Cerebellar cortex (tissue), 1 donor: ENCODE data around the gene SYK.

Source experiments
- DNase-seq: peaks from one replicate; pipeline ENCODE4 v3.0.0-alpha.2; 2015; ENCODE audit warnings: low spot score

SYK gene

GRCh38 chr9:90825586-90825985 is 24.0 kb downstream of the SYK start:
- no peak for DNase-seq

GRCh38 chr9:90826326-90827020 is 24.9 kb downstream of the SYK start:
- no peak for DNase-seq

GRCh38 chr9:90827181-90827871 is 25.7 kb downstream of the SYK start:
- no peak for DNase-seq

- DNase-seq, result no peak
Observed at GRCh38 chr9:90830051-90830450, 28.4 kb downstream of the SYK start.

GRCh38 chr9:90830977-90831376 is 29.4 kb downstream of the SYK start:
- no peak for DNase-seq

- no peak for DNase-seq
Observed at GRCh38 chr9:90832261-90832660, 30.6 kb downstream of the SYK start.

- DNase-seq, result peak; percentile 2
Observed at GRCh38 chr9:90834828-90835595, 33.4 kb downstream of the SYK start.

- no peak for DNase-seq
Observed at GRCh38 chr9:90836411-90837080, 34.9 kb downstream of the SYK start.

- DNase-seq, result no peak
Observed at GRCh38 chr9:90838098-90838497, 36.5 kb downstream of the SYK start.

- no peak for DNase-seq
Observed at GRCh38 chr9:90838581-90839154, 37.0 kb downstream of the SYK start.

GRCh38 chr9:90839183-90839728 is 37.6 kb downstream of the SYK start:
- DNase-seq, result no peak

GRCh38 chr9:90840696-90841095 is 39.1 kb downstream of the SYK start:
- DNase-seq, result no peak

GRCh38 chr9:90841213-90841612 is 39.6 kb downstream of the SYK start:
- DNase-seq, result no peak

GRCh38 chr9:90841615-90842014 is 40.0 kb downstream of the SYK start:
- no peak for DNase-seq

- no peak for DNase-seq
Observed at GRCh38 chr9:90842176-90842777, 40.7 kb downstream of the SYK start.

GRCh38 chr9:90842996-90843395 is 41.4 kb downstream of the SYK start:
- DNase-seq, result no peak

- no peak for DNase-seq
Observed at GRCh38 chr9:90843525-90843924, 41.9 kb downstream of the SYK start.

- DNase-seq, result no peak
Observed at GRCh38 chr9:90844326-90844725, 42.7 kb downstream of the SYK start.

- DNase-seq, result no peak
Observed at GRCh38 chr9:90846770-90847419, 45.3 kb downstream of the SYK start.

- no peak for DNase-seq
Observed at GRCh38 chr9:90847971-90848370, 46.4 kb downstream of the SYK start.

- DNase-seq, result no peak
Observed at GRCh38 chr9:90848866-90849265, 47.2 kb downstream of the SYK start.
